Measurements from ENCODE around the gene SERPINB12.

Gene SERPINB12, protein sequence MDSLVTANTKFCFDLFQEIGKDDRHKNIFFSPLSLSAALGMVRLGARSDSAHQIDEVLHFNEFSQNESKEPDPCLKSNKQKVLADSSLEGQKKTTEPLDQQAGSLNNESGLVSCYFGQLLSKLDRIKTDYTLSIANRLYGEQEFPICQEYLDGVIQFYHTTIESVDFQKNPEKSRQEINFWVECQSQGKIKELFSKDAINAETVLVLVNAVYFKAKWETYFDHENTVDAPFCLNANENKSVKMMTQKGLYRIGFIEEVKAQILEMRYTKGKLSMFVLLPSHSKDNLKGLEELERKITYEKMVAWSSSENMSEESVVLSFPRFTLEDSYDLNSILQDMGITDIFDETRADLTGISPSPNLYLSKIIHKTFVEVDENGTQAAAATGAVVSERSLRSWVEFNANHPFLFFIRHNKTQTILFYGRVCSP

DNA sequence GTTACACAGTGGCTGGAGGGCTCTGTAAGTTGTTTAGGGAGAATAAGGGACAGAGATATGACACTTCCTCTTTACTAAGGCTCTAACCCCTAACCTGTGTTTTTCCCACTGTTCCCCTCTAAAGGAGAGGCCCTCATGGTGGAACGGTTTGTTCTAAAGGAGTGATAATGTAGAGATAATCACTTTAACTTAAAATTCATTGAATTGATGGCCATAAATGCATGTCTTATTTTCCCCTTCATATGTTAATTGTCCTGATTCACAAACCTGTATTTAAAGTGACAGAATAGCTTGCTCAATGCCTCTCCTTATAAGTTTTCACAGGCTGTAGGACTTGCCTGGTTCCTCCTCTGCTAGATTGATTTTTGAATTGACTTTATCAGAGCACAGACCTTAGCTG is at the start of gene SERPINB12:
Gene SERPINB12, plus strand, starts transcription at position 301 of the 400 bp plus-strand sequence. CDS start 13,791 bp downstream, outside the sequence.
- Histone ChIP-seq H3K4me1 (ENCODE audit: control insufficient read depth, insufficient read depth, low read length) (peaks cover 6% of the 10 kb centered on the region; the same call in 1 of the 2 replicates), H3K9me3 (ENCODE audit: control insufficient read depth, insufficient read depth, low read depth, low read length) (no peaks in the 10 kb centered on the region), H3K36me3 (ENCODE audit: control insufficient read depth in 2 of 2, insufficient read depth in 1 of 2, low read length in 2 of 2) (no peaks in the 10 kb centered on the region), H3K4me3 (ENCODE audit: low read depth, low read length) (no peak within 1 kb of the TSS), H3K27ac (ENCODE audit: extremely low read depth, low read depth, low read length) (no peak within 1 kb of the TSS)
- CTCF ChIA-PET: interaction anchor here (1.1 to 2.5 kb wide), 3 partner anchors 24 to 304 kb away, joined by 4 to 9 read pairs (median 5); no protein-coding TSS in a partner anchor
- TF ChIP-seq, protein P1, sequence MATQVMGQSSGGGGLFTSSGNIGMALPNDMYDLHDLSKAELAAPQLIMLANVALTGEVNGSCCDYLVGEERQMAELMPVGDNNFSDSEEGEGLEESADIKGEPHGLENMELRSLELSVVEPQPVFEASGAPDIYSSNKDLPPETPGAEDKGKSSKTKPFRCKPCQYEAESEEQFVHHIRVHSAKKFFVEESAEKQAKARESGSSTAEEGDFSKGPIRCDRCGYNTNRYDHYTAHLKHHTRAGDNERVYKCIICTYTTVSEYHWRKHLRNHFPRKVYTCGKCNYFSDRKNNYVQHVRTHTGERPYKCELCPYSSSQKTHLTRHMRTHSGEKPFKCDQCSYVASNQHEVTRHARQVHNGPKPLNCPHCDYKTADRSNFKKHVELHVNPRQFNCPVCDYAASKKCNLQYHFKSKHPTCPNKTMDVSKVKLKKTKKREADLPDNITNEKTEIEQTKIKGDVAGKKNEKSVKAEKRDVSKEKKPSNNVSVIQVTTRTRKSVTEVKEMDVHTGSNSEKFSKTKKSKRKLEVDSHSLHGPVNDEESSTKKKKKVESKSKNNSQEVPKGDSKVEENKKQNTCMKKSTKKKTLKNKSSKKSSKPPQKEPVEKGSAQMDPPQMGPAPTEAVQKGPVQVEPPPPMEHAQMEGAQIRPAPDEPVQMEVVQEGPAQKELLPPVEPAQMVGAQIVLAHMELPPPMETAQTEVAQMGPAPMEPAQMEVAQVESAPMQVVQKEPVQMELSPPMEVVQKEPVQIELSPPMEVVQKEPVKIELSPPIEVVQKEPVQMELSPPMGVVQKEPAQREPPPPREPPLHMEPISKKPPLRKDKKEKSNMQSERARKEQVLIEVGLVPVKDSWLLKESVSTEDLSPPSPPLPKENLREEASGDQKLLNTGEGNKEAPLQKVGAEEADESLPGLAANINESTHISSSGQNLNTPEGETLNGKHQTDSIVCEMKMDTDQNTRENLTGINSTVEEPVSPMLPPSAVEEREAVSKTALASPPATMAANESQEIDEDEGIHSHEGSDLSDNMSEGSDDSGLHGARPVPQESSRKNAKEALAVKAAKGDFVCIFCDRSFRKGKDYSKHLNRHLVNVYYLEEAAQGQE (tag by site-specific recombination; IDR thresholded peaks at IDR 0.05): no peak
- TF ChIP-seq, protein P2, sequence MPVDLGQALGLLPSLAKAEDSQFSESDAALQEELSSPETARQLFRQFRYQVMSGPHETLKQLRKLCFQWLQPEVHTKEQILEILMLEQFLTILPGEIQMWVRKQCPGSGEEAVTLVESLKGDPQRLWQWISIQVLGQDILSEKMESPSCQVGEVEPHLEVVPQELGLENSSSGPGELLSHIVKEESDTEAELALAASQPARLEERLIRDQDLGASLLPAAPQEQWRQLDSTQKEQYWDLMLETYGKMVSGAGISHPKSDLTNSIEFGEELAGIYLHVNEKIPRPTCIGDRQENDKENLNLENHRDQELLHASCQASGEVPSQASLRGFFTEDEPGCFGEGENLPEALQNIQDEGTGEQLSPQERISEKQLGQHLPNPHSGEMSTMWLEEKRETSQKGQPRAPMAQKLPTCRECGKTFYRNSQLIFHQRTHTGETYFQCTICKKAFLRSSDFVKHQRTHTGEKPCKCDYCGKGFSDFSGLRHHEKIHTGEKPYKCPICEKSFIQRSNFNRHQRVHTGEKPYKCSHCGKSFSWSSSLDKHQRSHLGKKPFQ (tag by site-specific recombination; IDR thresholded peaks at IDR 0.05): no peak
- TF ChIP-seq ZNF561 (tag by site-specific recombination; IDR thresholded peaks at IDR 0.05; ENCODE audit: borderline replicate concordance) (no peak), ZNF214 (tag by site-specific recombination; IDR thresholded peaks at IDR 0.05; ENCODE audit: borderline replicate concordance) (no peak), ZNF791 (tag by site-specific recombination; IDR thresholded peaks at IDR 0.05) (no peak), ZBTB7A (tag by site-specific recombination; IDR thresholded peaks at IDR 0.05; ENCODE audit: low read depth) (no peak), ZNF473 (tag by site-specific recombination; IDR thresholded peaks at IDR 0.05) (no peak), ZNF112 (tag by site-specific recombination; IDR thresholded peaks at IDR 0.05) (no peak), ZNF433 (tag by site-specific recombination; IDR thresholded peaks at IDR 0.05; ENCODE audit: low read depth) (no peak), ZNF596 (tag by site-specific recombination; IDR thresholded peaks at IDR 0.05) (no peak), ZNF292 (tag by site-specific recombination; IDR thresholded peaks at IDR 0.05; ENCODE audit: borderline replicate concordance, low read depth) (no peak), ZBTB8A (tag by site-specific recombination; IDR thresholded peaks at IDR 0.05) (no peak), ZNF610 (tag by site-specific recombination; IDR thresholded peaks at IDR 0.05; ENCODE audit: borderline replicate concordance) (no peak), WT1 (tag by site-specific recombination; IDR thresholded peaks at IDR 0.05) (no peak), ZFP41 (tag by site-specific recombination; IDR thresholded peaks at IDR 0.05; ENCODE audit: borderline replicate concordance) (no peak)
- TF ChIP-seq, protein P3, sequence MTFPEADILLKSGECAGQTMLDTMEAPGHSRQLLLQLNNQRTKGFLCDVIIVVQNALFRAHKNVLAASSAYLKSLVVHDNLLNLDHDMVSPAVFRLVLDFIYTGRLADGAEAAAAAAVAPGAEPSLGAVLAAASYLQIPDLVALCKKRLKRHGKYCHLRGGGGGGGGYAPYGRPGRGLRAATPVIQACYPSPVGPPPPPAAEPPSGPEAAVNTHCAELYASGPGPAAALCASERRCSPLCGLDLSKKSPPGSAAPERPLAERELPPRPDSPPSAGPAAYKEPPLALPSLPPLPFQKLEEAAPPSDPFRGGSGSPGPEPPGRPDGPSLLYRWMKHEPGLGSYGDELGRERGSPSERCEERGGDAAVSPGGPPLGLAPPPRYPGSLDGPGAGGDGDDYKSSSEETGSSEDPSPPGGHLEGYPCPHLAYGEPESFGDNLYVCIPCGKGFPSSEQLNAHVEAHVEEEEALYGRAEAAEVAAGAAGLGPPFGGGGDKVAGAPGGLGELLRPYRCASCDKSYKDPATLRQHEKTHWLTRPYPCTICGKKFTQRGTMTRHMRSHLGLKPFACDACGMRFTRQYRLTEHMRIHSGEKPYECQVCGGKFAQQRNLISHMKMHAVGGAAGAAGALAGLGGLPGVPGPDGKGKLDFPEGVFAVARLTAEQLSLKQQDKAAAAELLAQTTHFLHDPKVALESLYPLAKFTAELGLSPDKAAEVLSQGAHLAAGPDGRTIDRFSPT (tag by site-specific recombination; IDR thresholded peaks at IDR 0.05): no peak
- TF ChIP-seq, protein P4, sequence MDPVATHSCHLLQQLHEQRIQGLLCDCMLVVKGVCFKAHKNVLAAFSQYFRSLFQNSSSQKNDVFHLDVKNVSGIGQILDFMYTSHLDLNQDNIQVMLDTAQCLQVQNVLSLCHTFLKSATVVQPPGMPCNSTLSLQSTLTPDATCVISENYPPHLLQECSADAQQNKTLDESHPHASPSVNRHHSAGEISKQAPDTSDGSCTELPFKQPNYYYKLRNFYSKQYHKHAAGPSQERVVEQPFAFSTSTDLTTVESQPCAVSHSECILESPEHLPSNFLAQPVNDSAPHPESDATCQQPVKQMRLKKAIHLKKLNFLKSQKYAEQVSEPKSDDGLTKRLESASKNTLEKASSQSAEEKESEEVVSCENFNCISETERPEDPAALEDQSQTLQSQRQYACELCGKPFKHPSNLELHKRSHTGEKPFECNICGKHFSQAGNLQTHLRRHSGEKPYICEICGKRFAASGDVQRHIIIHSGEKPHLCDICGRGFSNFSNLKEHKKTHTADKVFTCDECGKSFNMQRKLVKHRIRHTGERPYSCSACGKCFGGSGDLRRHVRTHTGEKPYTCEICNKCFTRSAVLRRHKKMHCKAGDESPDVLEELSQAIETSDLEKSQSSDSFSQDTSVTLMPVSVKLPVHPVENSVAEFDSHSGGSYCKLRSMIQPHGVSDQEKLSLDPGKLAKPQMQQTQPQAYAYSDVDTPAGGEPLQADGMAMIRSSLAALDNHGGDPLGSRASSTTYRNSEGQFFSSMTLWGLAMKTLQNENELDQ (tag by site-specific recombination; IDR thresholded peaks at IDR 0.05; ENCODE audit: low read depth): no peak
- TF ChIP-seq, protein P5, sequence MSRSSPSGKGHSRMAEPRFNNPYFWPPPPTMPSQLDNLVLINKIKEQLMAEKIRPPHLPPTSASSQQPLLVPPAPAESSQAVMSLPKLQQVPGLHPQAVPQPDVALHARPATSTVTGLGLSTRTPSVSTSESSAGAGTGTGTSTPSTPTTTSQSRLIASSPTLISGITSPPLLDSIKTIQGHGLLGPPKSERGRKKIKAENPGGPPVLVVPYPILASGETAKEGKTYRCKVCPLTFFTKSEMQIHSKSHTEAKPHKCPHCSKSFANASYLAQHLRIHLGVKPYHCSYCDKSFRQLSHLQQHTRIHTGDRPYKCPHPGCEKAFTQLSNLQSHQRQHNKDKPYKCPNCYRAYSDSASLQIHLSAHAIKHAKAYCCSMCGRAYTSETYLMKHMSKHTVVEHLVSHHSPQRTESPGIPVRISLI (tag by site-specific recombination; IDR thresholded peaks at IDR 0.05): no peak
- TF ChIP-seq, protein P6, sequence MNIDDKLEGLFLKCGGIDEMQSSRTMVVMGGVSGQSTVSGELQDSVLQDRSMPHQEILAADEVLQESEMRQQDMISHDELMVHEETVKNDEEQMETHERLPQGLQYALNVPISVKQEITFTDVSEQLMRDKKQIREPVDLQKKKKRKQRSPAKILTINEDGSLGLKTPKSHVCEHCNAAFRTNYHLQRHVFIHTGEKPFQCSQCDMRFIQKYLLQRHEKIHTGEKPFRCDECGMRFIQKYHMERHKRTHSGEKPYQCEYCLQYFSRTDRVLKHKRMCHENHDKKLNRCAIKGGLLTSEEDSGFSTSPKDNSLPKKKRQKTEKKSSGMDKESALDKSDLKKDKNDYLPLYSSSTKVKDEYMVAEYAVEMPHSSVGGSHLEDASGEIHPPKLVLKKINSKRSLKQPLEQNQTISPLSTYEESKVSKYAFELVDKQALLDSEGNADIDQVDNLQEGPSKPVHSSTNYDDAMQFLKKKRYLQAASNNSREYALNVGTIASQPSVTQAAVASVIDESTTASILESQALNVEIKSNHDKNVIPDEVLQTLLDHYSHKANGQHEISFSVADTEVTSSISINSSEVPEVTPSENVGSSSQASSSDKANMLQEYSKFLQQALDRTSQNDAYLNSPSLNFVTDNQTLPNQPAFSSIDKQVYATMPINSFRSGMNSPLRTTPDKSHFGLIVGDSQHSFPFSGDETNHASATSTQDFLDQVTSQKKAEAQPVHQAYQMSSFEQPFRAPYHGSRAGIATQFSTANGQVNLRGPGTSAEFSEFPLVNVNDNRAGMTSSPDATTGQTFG (tag by site-specific recombination; IDR thresholded peaks at IDR 0.05; ENCODE audit: borderline replicate concordance): no peak
- POLR2A ChIA-PET: no interaction called here

All from HEK293 (cell line).